Stimulated activated naive B cell treated with anti-CD40 and anti-IgM and Interleukin-4, amounts not matched to agents 10 μg/mL and 1 μg/mL and 100 μg/mL, for 72 hours (primary cell): ENCODE results near the gene B3GNT5.

ENCODE experiments used
- ATAC-seq, 2 donors: fragments of 150-1000 bp; cut with Tn5 transposase; replicated peaks; 2 replicates each; pipeline ENCODE4 v1.10.0; 2021; ENCODE audit warnings: moderate library complexity in 1 of 2
- DNase-seq: peaks from one replicate; pipeline ENCODE4 v3.0.0; 2021
- H3K27ac Mint-ChIP-seq: one replicate; pipeline ENCODE4 v1.8.0; 2022; ENCODE audit warnings: mild to moderate bottlenecking, mixed read lengths
- H3K27me3 Mint-ChIP-seq, 2 donors: one replicate each; pipeline ENCODE4 v1.8.0; 2022; ENCODE audit warnings: mixed read lengths in 2 of 2
- H3K36me3 Mint-ChIP-seq, 2 donors: one replicate each; pipeline ENCODE4 v1.8.0; 2022; ENCODE audit warnings: mixed read lengths in 2 of 2, mild to moderate bottlenecking in 1 of 2
- H3K4me1 Mint-ChIP-seq, 2 donors: one replicate each; pipeline ENCODE4 v1.8.0; 2022; ENCODE audit warnings: mixed read lengths in 2 of 2, mild to moderate bottlenecking in 1 of 2
- H3K4me3 Mint-ChIP-seq, 2 donors: one replicate each; pipeline ENCODE4 v1.8.0; 2022; ENCODE audit warnings: mild to moderate bottlenecking in 2 of 2, mixed read lengths in 2 of 2, moderate library complexity in 1 of 2
- H3K9me3 Mint-ChIP-seq, 2 donors: one replicate each; pipeline ENCODE4 v1.8.0; 2022; ENCODE audit warnings: mixed read lengths in 2 of 2, mild to moderate bottlenecking in 1 of 2

Gene B3GNT5

GRCh38 chr3:183265157-183265642 is 12.1 kb downstream of the B3GNT5 start:
- ATAC-seq (peak in 1 of 2 donors; percentile 50), DNase-seq (no peak)
- peaks cover 17 to 20% of the 10 kb centered on the region in 2 donors for H3K36me3 Mint-ChIP-seq
- peaks cover 0 to 4% of the 10 kb centered on the region in 2 donors for H3K27me3 Mint-ChIP-seq
- no peak overlapping the region for H3K4me3 Mint-ChIP-seq
- no peak overlapping the region for H3K27ac Mint-ChIP-seq
- peaks cover 14 to 23% of the 10 kb centered on the region in 2 donors for H3K4me1 Mint-ChIP-seq
- H3K9me3 Mint-ChIP-seq, result no peaks in the 10 kb centered on the region

- H3K9me3 Mint-ChIP-seq, result no peaks in the 10 kb centered on the region
- peaks cover 18 to 20% of the 10 kb centered on the region in 2 donors for H3K36me3 Mint-ChIP-seq
- DNase-seq (no peak), ATAC-seq (no peak)
- H3K4me3 Mint-ChIP-seq, result no peak overlapping the region
- H3K27me3 Mint-ChIP-seq, result peaks cover 0 to 4% of the 10 kb centered on the region in 2 donors
- peaks cover 11 to 18% of the 10 kb centered on the region in 2 donors for H3K4me1 Mint-ChIP-seq
- H3K27ac Mint-ChIP-seq, result no peak overlapping the region
Observed at GRCh38 chr3:183265834-183266417, 12.9 kb downstream of the B3GNT5 start.

GRCh38 chr3:183266454-183266853 is 13.4 kb downstream of the B3GNT5 start:
- Mint-ChIP-seq H3K4me1 (peaks cover 11 to 20% of the 10 kb centered on the region in 2 donors), H3K4me3 (no peak overlapping the region), H3K27me3 (peaks cover 0 to 4% of the 10 kb centered on the region in 2 donors), H3K9me3 (no peaks in the 10 kb centered on the region), H3K27ac (no peak overlapping the region), H3K36me3 (peaks cover 21 to 23% of the 10 kb centered on the region in 2 donors)
- ATAC-seq, result no peak
- DNase-seq, result no peak

- H3K4me1 Mint-ChIP-seq, result peaks cover 11 to 20% of the 10 kb centered on the region in 2 donors
- no peak for ATAC-seq
- H3K9me3 Mint-ChIP-seq, result no peaks in the 10 kb centered on the region
- DNase-seq, result no peak
- H3K27ac Mint-ChIP-seq, result no peak overlapping the region
- peaks cover 21 to 24% of the 10 kb centered on the region in 2 donors for H3K36me3 Mint-ChIP-seq
- H3K27me3 Mint-ChIP-seq, result peaks cover 0 to 4% of the 10 kb centered on the region in 2 donors
- no peak overlapping the region for H3K4me3 Mint-ChIP-seq
Observed at GRCh38 chr3:183267140-183267539, 14.1 kb downstream of the B3GNT5 start.

GRCh38 chr3:183268366-183268765 is 15.3 kb downstream of the B3GNT5 start:
- DNase-seq (no peak), ATAC-seq (no peak)
- Mint-ChIP-seq H3K4me1 (peaks cover 10 to 24% of the 10 kb centered on the region in 2 donors), H3K4me3 (no peak overlapping the region), H3K36me3 (peaks cover 20 to 23% of the 10 kb centered on the region in 2 donors), H3K27me3 (peaks cover 0 to 4% of the 10 kb centered on the region in 2 donors), H3K27ac (no peak overlapping the region), H3K9me3 (no peaks in the 10 kb centered on the region)

GRCh38 chr3:183269345-183269744 is 16.3 kb downstream of the B3GNT5 start:
- ATAC-seq (no peak), DNase-seq (no peak)
- H3K27ac Mint-ChIP-seq, result no peak overlapping the region
- no peak overlapping the region for H3K4me3 Mint-ChIP-seq
- peaks cover 10 to 24% of the 10 kb centered on the region in 2 donors for H3K4me1 Mint-ChIP-seq
- H3K9me3 Mint-ChIP-seq, result no peaks in the 10 kb centered on the region
- peaks cover 0 to 4% of the 10 kb centered on the region in 2 donors for H3K27me3 Mint-ChIP-seq
- H3K36me3 Mint-ChIP-seq, result peaks cover 20 to 24% of the 10 kb centered on the region in 2 donors

- H3K4me1 Mint-ChIP-seq, result peaks cover 11 to 26% of the 10 kb centered on the region in 2 donors
- H3K36me3 Mint-ChIP-seq, result peaks cover 24 to 29% of the 10 kb centered on the region in 2 donors
- H3K4me3 Mint-ChIP-seq, result no peak overlapping the region
- H3K9me3 Mint-ChIP-seq, result no peaks in the 10 kb centered on the region
- ATAC-seq (no peak), DNase-seq (no peak)
- peaks cover 0 to 4% of the 10 kb centered on the region in 2 donors for H3K27me3 Mint-ChIP-seq
- H3K27ac Mint-ChIP-seq, result no peak overlapping the region
Observed at GRCh38 chr3:183270344-183270743, 17.3 kb downstream of the B3GNT5 start.

- ATAC-seq, result no peak
- Mint-ChIP-seq H3K4me3 (no peak overlapping the region), H3K9me3 (no peaks in the 10 kb centered on the region)
Observed at GRCh38 chr3:183272142-183272541, 19.1 kb downstream of the B3GNT5 start.

GRCh38 chr3:183272791-183273190 is 19.7 kb downstream of the B3GNT5 start:
- H3K27me3 Mint-ChIP-seq, result peaks cover 0 to 4% of the 10 kb centered on the region in 2 donors
- DNase-seq (no peak), ATAC-seq (no peak)
- H3K4me3 Mint-ChIP-seq, result no peak overlapping the region
- H3K36me3 Mint-ChIP-seq, result peaks cover 24 to 29% of the 10 kb centered on the region in 2 donors
- no peaks in the 10 kb centered on the region for H3K9me3 Mint-ChIP-seq
- peaks cover 13 to 27% of the 10 kb centered on the region in 2 donors for H3K4me1 Mint-ChIP-seq
- H3K27ac Mint-ChIP-seq, result no peak overlapping the region

More at GRCh38 chr3:183272142-183272541, 19.1 kb downstream of the B3GNT5 start:
- no peak overlapping the region for H3K27ac Mint-ChIP-seq
- H3K27me3 Mint-ChIP-seq, result peaks cover 0 to 4% of the 10 kb centered on the region in 2 donors
- peaks cover 26 to 30% of the 10 kb centered on the region in 2 donors for H3K36me3 Mint-ChIP-seq
- DNase-seq, result no peak
- H3K4me1 Mint-ChIP-seq, result peaks cover 15 to 30% of the 10 kb centered on the region in 2 donors

GRCh38 chr3:183274609-183275008 is 21.6 kb downstream of the B3GNT5 start:
- Mint-ChIP-seq H3K4me1 (peaks cover 9 to 21% of the 10 kb centered on the region in 2 donors), H3K27me3 (no peaks in the 10 kb centered on the region), H3K27ac (no peak overlapping the region), H3K4me3 (no peak overlapping the region), H3K36me3 (peaks cover 16 to 20% of the 10 kb centered on the region in 2 donors), H3K9me3 (no peaks in the 10 kb centered on the region)
- no peak for DNase-seq
- no peak for ATAC-seq

GRCh38 chr3:183275418-183275817 is 22.4 kb downstream of the B3GNT5 start:
- no peak for ATAC-seq

GRCh38 chr3:183275937-183276336 is 22.9 kb downstream of the B3GNT5 start:
- H3K27ac Mint-ChIP-seq, result no peak overlapping the region
- ATAC-seq (no peak), DNase-seq (no peak)
- H3K4me3 Mint-ChIP-seq, result no peak overlapping the region
- H3K36me3 Mint-ChIP-seq, result peaks cover 11 to 15% of the 10 kb centered on the region in 2 donors
- peaks cover 9 to 20% of the 10 kb centered on the region in 2 donors for H3K4me1 Mint-ChIP-seq
- no peaks in the 10 kb centered on the region for H3K9me3 Mint-ChIP-seq
- H3K27me3 Mint-ChIP-seq, result no peaks in the 10 kb centered on the region

More at GRCh38 chr3:183275418-183275817, 22.4 kb downstream of the B3GNT5 start:
- Mint-ChIP-seq H3K4me1 (peaks cover 9 to 21% of the 10 kb centered on the region in 2 donors), H3K4me3 (no peak overlapping the region), H3K9me3 (no peaks in the 10 kb centered on the region), H3K27me3 (no peaks in the 10 kb centered on the region), H3K36me3 (peaks cover 11 to 15% of the 10 kb centered on the region in 2 donors), H3K27ac (no peak overlapping the region)
- DNase-seq, result no peak

- H3K4me1 Mint-ChIP-seq, result peaks cover 9 to 15% of the 10 kb centered on the region in 2 donors
- ATAC-seq (no peak), DNase-seq (no peak)
- no peaks in the 10 kb centered on the region for H3K9me3 Mint-ChIP-seq
- H3K4me3 Mint-ChIP-seq, result no peak overlapping the region
- H3K36me3 Mint-ChIP-seq, result peaks cover 8 to 11% of the 10 kb centered on the region in 2 donors
- no peaks in the 10 kb centered on the region for H3K27me3 Mint-ChIP-seq
- no peak overlapping the region for H3K27ac Mint-ChIP-seq
Observed at GRCh38 chr3:183277260-183277659, 24.2 kb downstream of the B3GNT5 start.

- Mint-ChIP-seq H3K4me1 (peaks cover 11% of the 10 kb centered on the region in 2 donors), H3K4me3 (no peak overlapping the region), H3K9me3 (no peaks in the 10 kb centered on the region), H3K27me3 (no peaks in the 10 kb centered on the region), H3K27ac (no peak overlapping the region), H3K36me3 (peaks cover 4 to 11% of the 10 kb centered on the region in 2 donors)
- ATAC-seq (no peak), DNase-seq (no peak)
Observed at GRCh38 chr3:183278479-183279088, 25.5 kb downstream of the B3GNT5 start.

- DNase-seq, result no peak
- H3K27ac Mint-ChIP-seq, result no peak overlapping the region
- H3K36me3 Mint-ChIP-seq, result peaks cover 4 to 11% of the 10 kb centered on the region in 2 donors
- H3K9me3 Mint-ChIP-seq, result no peaks in the 10 kb centered on the region
- ATAC-seq, result no peak
- H3K27me3 Mint-ChIP-seq, result no peaks in the 10 kb centered on the region
- no peak overlapping the region for H3K4me3 Mint-ChIP-seq
- peaks cover 11 to 14% of the 10 kb centered on the region in 2 donors for H3K4me1 Mint-ChIP-seq
Observed at GRCh38 chr3:183279371-183279770, 26.3 kb downstream of the B3GNT5 start.
